Measurements from ENCODE around the gene TMEM52B. TPM values are rescaled to one million over a fixed set of nuclear protein-coding genes. Genes with fewer than 3 reads are reported as not detected.

TMEM52B gene
- total and polyA plus RNA-seq, 4 donors: 0.83 to 2.3 (median 1.8) TPM

DNA sequence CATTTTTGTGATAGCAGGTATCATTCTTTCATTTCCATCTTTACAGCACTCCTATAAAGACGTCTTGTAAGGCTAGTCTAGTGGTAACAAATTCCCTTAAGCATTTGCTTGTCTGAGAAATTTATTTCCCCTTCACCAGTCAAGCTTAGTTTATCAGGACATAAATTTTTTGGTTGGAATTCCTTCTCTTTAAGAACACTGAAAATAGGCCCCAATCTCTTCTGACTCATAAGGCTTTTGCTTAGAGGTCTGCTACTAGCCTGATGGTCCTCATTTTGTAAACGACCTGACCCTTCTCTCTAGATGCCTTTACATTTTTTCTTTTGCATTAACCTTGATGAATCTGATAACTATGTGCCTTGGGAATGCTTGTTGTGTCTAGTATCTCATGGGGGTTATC is 27.2 kb upstream of the TMEM52B start:
- TF ChIP-seq, protein P1, sequence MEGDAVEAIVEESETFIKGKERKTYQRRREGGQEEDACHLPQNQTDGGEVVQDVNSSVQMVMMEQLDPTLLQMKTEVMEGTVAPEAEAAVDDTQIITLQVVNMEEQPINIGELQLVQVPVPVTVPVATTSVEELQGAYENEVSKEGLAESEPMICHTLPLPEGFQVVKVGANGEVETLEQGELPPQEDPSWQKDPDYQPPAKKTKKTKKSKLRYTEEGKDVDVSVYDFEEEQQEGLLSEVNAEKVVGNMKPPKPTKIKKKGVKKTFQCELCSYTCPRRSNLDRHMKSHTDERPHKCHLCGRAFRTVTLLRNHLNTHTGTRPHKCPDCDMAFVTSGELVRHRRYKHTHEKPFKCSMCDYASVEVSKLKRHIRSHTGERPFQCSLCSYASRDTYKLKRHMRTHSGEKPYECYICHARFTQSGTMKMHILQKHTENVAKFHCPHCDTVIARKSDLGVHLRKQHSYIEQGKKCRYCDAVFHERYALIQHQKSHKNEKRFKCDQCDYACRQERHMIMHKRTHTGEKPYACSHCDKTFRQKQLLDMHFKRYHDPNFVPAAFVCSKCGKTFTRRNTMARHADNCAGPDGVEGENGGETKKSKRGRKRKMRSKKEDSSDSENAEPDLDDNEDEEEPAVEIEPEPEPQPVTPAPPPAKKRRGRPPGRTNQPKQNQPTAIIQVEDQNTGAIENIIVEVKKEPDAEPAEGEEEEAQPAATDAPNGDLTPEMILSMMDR (IDR thresholded peaks at IDR 0.05; ENCODE audit: control extremely low read depth, extremely low read depth): no peak
- ATAC-seq (ENCODE audit: insufficient read depth, low FRiP score): no peak
- no peak for DNase-seq
- Histone ChIP-seq H3K4me3 (no peak overlapping the region), H3K9ac (ENCODE audit: insufficient read depth in 1 of 2, low read length in 2 of 2) (no peak overlapping the region), H3K27me3 (ENCODE audit: control insufficient read depth in 3 of 3, insufficient read depth in 3 of 3, low read length in 2 of 3) (no peaks in the 10 kb centered on the region), H3K36me3 (ENCODE audit: control insufficient read depth in 4 of 4, insufficient read depth in 4 of 4, low read length in 4 of 4) (no peaks in the 10 kb centered on the region), H3K27ac (ENCODE audit: low read depth in 1 of 2, low read length in 1 of 2) (no peak overlapping the region), H3K9me3 (ENCODE audit: control insufficient read depth in 4 of 4, insufficient read depth in 3 of 4, low read length in 3 of 4) (no peaks in the 10 kb centered on the region), H3K4me1 (ENCODE audit: control insufficient read depth in 5 of 5, insufficient read depth in 5 of 5, low read length in 5 of 5) (peaks cover 0 to 12% (median 2%) of the 10 kb centered on the region in 5 donors)
- WGBS, 2 donors: 85 to 97% methylated on average over 2 of the region's 2 CpGs

DNA sequence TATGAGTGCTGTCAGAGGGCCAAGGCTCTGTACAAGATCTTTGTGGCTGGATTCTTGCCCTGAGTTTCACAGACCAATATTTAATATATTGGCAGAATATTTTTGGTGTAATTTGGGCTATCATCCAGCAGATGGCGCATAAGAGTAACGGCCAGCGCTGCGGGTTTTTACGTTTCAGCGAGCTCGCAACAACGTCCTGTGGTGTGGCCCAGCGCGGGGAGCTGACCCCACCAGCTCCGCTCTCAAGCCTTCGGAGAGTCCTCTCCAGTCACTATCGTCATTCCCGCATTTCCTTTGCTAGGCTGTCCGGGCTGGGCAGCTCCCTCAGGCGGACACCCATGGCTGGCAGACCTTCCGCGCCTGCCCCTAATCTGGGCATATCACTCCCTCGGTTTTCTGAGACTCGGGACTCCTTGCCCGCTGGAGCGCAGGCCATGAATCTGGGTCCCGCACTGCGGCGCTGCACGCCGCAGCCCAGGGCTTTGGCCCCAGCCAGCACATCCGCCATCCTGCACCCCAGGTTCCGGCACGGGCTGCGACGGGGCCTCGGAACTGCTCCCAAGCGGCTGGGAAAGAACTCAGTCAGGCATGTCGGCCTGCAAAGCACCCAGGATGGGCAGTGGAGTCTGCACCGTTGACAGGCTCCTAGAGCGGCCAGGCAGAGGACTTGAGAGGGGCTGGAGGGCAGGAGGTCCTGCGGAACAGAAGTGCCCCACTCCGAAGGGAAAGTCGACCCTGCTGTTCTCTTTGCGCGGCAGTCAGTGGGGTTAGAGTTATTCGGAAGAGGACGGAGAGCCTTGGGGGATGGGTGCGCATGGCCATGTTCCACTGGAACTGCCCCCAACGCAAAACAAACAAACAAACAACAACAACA is 25.3 kb upstream of the TMEM52B start:
- Histone ChIP-seq H3K9ac (ENCODE audit: insufficient read depth in 1 of 2, low read length in 2 of 2) (peak overlapping the region; percentile 80 to 83), H3K27me3 (ENCODE audit: control insufficient read depth in 3 of 3, insufficient read depth in 3 of 3, low read length in 2 of 3) (no peaks in the 10 kb centered on the region), H3K9me3 (ENCODE audit: control insufficient read depth in 4 of 4, insufficient read depth in 3 of 4, low read length in 3 of 4) (no peaks in the 10 kb centered on the region), H3K4me3 (peak overlapping the region; percentile 17), H3K4me1 (ENCODE audit: control insufficient read depth in 5 of 5, insufficient read depth in 5 of 5, low read length in 5 of 5) (peaks cover 0 to 12% (median 2%) of the 10 kb centered on the region in 5 donors), H3K36me3 (ENCODE audit: control insufficient read depth in 4 of 4, insufficient read depth in 4 of 4, low read length in 4 of 4) (no peaks in the 10 kb centered on the region), H3K27ac (ENCODE audit: low read depth in 1 of 2, low read length in 1 of 2) (peak overlapping the region; percentile 58 to 81)
- ATAC-seq (ENCODE audit: insufficient read depth, low FRiP score): peak; percentile 86
- TF ChIP-seq, protein P1 (IDR thresholded peaks at IDR 0.05; ENCODE audit: control extremely low read depth, extremely low read depth): peak; percentile 68
- DNase-seq: peak; percentile 82 to 89 (median 88)
- WGBS, 2 donors: 3 to 4% methylated on average over 46 of the region's 46 CpGs

DNA sequence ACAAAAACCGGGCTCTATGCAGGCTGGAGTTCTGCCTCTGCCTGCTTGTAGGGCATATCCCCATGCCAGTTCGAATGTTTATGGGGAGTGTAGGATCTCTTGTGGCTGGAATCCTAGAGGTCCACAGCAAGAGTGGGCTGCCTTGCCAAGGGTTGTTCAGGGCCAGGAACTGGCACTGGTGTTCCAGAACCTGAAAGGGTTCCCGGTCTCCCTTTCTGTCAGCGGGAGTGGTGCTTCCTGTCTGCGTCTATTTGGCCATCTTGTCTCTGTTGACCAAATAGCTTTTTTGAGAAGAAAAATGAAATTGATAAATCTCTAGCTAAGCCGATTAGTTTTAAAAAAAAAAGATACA is 24.7 kb upstream of the TMEM52B start:
- peaks cover 0 to 12% (median 2%) of the 10 kb centered on the region in 5 donors for H3K4me1 ChIP-seq (ENCODE audit: control insufficient read depth in 5 of 5, insufficient read depth in 5 of 5, low read length in 5 of 5)
- no peaks in the 10 kb centered on the region for H3K36me3 ChIP-seq (ENCODE audit: control insufficient read depth in 4 of 4, insufficient read depth in 4 of 4, low read length in 4 of 4)
- H3K4me3 ChIP-seq: no peak overlapping the region
- no peaks in the 10 kb centered on the region for H3K27me3 ChIP-seq (ENCODE audit: control insufficient read depth in 3 of 3, insufficient read depth in 3 of 3, low read length in 2 of 3)
- ATAC-seq (ENCODE audit: insufficient read depth, low FRiP score) (no peak), DNase-seq (no peak)
- peak overlapping the region in 1 of 2 donors; percentile 83 for H3K9ac ChIP-seq (ENCODE audit: insufficient read depth in 1 of 2, low read length in 2 of 2)
- H3K27ac ChIP-seq (ENCODE audit: low read depth in 1 of 2, low read length in 1 of 2): peak overlapping the region in 1 of 2 donors; percentile 58
- H3K9me3 ChIP-seq (ENCODE audit: control insufficient read depth in 4 of 4, insufficient read depth in 3 of 4, low read length in 3 of 4): no peaks in the 10 kb centered on the region
- TF ChIP-seq, protein P1 (IDR thresholded peaks at IDR 0.05; ENCODE audit: control extremely low read depth, extremely low read depth): no peak
- WGBS, 2 donors: 37 to 53% methylated on average over 6 of the region's 6 CpGs
